ENCODE results near the gene WFIKKN1.

The WFIKKN1 gene

GRCh38 chr16:630815-631405 lies at the start of gene WFIKKN1:
Gene WFIKKN1 (plus strand): TSS chr16:630985. CDS start chr16:631254, 269 bp downstream.
- DNase-seq: no peak

GRCh38 chr16:582218-582613 lies 48.6 kb upstream of the WFIKKN1 start:
- no peak for DNase-seq

DNA sequence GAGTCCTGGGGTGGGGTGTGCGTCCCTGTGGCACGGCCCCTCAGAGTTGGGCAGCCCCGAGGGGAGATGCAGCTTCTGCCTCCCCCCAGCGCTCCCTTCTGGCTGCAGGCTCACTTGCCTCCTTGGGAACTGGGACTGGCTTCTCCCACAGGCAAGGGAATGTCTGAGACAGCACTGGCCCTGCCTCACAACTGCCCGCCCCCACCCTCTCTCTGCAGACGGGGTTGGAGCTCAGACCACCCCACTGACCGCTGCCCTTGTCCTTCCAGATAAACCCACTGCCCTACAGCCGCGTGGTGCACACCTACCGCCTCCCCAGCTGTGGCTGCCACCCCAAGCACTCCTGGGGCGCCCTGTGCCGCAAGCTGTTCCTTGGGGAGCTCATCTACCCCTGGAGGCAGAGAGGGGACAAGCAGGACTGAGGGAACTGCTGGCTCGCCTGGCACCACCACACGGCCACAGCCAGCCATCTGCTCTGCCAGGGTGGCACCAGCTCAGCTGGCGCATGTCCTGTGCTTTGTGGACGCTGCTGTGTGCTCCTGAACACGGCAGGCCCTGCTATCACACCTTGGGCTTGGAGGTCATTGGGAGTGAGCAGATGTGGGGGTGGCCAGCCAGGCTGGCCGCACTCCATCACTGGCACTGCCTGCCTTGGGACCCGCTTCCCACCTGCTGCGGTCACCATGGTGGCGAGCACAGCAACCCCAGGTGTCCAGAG lies 48.0 kb upstream of the WFIKKN1 start:
- no peak for DNase-seq

DNA sequence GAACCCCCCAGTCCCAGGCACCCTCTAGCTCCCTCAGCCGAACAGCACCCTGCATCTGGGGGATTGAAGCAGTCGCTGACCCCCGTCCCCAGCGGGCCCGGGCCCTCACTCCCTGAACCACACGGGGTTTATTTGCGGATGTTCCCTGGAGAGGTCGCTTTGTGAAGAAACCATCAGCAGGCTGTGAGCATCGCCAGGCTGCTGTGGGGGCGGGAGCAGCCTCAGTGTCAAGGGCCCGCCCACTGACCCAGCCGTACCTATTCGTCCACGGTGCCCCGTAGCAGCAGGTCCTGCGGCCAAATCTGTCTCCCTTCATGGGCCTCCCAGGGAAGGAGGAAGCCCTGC lies 47.3 kb upstream of the WFIKKN1 start:
- DNase-seq: no peak

DNA sequence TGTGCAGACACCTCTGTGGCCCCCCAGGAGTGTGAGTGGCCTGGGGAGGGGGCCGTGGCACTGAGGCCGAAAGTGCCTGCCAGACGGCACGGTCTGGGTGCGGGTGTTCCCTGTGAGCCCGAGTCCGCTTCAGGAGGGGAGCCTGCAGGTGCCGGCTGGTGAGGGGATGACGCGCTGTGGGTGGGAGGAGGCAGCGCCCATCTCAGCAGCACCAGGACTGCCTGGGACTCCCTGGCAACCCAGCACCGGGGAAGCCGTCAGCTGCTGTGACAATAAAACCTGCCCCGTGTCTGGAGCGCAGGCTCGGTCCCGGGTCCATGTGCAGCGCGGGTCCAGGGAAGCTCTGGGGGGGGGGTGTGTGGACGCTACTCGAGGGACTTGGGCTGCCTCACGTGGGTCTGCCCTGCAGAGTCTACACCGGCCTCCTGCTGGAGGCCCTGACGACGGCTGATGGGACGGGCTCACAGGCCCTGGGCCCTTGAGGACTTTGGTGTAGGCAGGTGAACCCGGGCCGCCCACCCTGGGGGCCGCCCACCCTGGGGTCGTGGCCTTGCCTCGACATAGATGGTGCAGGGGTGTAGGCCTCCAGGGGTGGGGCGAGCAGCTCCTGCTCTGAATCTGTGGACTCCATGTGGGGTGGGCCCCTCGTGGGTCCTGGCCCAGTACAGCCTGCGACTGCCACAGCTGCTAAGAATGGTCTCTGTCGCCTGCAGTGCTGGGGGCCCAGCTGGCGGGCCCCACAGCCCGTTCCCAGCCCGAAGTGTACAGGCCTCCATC lies 46.8 kb upstream of the WFIKKN1 start:
- DNase-seq: no peak

- no peak for DNase-seq
Observed at GRCh38 chr16:585351-585750, 45.4 kb upstream of the WFIKKN1 start.

DNA sequence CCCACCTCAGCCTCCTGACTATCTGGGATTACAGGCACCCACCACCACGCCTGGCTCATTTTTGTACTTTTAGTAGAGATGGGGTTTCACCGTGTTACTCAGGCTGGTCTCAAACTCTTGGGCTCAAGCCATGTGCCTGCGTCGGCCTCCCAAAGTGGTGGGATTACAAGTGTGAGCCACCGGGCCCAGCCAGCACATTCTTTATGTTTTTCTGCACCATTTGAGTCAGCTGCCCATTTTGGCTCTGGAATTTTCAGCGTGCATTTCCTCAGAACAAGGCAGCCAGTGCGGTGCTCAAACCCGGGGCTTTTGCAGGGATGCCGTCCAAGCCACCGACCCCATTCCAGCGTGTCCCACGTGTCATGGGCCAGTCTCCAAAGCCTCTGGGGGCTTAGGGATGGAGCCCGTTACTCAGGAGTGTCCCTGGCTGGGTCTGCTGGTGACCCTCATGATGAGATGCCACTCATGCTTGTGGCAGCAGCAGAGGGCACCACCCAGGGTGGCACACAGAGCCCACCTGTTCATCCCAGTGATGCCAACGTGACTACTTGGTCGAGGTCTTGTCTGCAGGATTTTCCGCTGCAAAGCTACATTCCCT lies 44.6 kb upstream of the WFIKKN1 start:
- DNase-seq: no peak

DNA sequence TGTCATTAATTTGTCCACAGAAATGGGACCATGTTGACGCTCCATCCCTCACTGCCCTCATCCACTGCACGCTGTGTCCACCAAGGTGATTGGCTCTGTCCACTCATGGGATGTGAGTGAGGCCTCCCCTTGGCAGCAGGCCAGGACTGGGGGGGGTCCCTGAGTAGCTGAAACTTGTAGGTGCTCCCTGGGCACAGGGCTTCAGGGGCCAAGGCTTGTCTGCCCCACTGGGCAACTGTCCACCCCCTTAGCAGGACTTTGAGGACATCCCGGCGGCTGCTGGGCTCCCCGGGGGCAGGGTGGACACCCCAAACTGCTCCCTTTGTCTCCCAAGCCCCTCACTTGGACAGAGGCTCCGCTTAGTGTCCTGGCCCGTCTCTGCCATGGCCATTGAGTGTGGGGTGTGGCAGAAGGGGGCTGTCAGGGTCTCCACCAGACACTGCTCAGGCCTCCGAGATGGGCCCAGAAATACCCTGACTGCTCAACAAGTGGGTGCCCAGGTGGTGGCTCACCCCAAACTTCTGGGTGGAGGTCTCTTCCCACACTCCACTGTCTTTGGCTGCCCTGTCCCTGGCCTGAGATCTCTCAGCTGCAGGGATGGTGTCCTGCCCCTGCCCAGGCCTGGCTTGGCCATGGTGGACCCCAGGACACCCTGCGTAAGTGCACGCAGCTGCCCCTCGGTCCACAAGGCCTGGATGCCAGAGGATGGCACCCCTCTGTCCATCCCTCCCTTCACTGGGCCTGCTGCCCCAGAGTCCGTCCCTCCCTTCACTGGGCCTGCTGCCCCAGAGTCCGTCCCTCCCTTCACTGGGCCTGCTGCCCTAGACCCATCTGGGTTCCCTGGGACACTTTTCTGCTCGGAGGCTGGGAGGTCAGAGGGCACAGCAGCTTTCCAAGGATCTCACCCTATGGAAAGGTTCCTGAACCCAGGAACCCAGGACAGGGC lies 43.9 kb upstream of the WFIKKN1 start:
- DNase-seq: no peak

DNA sequence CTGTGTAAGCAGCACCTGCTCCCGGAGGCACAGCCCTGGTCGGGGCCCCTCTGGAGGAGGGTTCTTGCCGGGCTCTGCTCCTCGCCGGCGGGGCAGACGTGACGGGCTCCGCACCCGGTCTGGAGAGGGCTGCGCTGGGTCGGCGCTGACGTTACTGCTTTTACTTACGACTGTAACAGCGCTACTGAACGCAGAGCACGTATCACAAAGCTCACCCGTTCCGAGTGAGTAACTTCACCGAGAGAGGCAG lies 42.2 kb upstream of the WFIKKN1 start:
- DNase-seq: peak; percentile 45

DNA sequence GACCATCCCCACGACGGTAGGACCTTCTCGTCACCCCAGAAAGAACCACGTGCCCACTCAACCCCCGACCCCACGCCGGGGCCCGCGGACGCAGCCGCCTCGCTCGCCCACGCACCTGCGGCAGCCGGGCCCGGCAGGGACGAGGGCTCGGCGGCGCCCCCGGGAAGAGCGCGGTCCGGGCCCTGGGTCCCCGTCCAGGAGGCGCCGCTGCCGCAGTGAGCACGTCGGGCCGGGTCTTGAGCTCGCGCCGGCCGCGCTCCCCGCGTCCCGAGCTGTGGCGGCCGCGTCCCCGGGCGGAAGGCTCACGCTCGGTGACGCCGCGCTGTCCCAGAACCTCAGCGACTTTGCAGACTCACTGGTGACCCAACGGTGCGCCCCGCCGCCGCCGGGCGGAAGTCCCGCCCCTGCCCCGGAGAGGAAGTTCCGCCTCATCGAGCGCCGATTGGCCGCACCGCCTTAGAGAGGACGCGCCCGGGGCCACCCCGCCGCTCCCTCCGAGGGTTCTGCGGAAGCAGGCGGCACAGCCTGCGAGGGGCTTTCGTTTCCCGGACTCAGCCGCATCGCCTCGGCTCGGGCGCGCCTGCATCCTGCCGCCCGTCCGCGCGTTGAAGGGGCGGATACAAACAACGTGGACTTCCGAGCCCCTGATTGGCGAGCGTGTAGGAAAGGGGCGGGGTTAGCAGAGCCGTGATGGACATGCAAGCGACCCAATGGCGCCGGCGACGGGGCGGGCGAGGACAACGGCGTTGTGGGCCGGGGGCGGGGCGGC lies 41.7 kb upstream of the WFIKKN1 start:
- peak; percentile 97 for DNase-seq

GRCh38 chr16:589658-590187 lies 41.1 kb upstream of the WFIKKN1 start, which contains the start of gene RAB40C:
Gene RAB40C (plus strand): TSS chr16:590066. CDS start chr16:590292, 226 bp downstream.
- peak; percentile 99 for DNase-seq

- no peak for DNase-seq
Observed at GRCh38 chr16:590188-590814, 40.5 kb upstream of the WFIKKN1 start.

DNA sequence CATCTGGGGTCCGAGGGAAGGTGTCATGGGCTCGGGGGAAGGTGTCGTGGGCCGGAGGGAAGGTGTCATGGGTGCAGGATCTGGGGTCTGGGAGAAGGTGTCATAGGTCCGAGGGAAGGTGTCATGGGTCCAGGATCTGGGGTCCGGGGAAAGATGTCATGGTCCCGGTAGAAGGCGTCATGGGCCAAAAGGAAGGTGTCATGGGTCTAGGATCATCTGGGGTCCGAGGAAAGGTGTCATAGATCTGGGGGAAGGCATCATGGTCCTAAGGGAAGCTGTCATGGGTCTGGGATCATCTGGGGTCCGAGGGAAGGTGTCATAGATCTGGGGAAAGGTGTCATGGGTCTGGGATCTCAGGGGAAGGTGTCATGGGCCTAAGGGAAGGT lies 40.0 kb upstream of the WFIKKN1 start:
- DNase-seq: no peak

DNA sequence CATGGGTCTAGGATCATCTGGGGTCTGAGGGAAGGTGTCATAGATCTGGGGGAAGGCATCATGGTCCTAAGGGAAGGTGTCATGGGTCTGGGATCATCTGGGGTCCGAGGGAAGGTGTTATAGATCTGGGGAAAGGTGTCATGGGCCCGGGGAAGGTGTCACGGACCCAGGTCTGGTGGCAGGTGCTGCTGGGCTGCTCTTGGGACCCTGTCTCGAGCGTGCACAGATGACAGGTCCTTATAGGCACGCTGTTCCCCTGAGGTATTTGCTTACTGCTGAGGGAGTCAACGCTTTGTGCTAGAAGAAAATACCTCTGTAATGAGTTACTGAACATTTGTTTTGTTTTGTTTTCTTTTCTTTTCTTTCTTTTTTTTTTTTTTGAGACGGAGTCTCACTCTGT lies 39.6 kb upstream of the WFIKKN1 start:
- DNase-seq: no peak

- DNase-seq: no peak
Observed at GRCh38 chr16:591892-592517, 38.8 kb upstream of the WFIKKN1 start.

- DNase-seq: no peak
Observed at GRCh38 chr16:592518-593306, 38.1 kb upstream of the WFIKKN1 start.

GRCh38 chr16:593406-593805 lies 37.4 kb upstream of the WFIKKN1 start:
- no peak for DNase-seq

DNA sequence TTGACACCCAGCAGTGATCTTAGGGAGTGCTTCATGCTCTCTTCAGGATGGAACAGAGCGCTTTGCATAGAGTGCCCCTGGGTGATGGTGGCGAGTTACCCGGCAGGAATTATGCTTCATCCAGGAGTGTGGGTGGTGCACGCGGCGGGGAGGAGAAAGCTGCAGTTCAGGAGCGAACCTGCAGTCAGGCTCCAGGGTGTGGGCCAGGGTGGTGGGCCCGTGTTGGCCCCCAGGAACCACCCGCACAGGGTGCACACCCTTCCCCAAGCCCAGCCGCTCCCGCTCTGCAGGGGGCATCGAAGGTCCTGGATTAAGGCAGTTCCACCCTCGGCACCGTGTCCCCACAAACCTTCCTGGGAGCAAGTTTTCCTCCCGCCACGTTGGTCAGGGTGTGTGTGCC lies 37.0 kb upstream of the WFIKKN1 start:
- DNase-seq: no peak

- DNase-seq: no peak
Observed at GRCh38 chr16:595094-595528, 35.7 kb upstream of the WFIKKN1 start.
